HG03060 (cell line): ENCODE measurements around the gene RASD2.

ENCODE experiments used
- ATAC-seq: cut with Tn5 transposase; IDR thresholded peaks from one replicate; pipeline ENCODE4 v1.9.1; 2021; ENCODE audit warnings: low read depth, moderate number of reproducible peaks; ENCODE audit not compliant: unreplicated experiment

RASD2 gene

DNA sequence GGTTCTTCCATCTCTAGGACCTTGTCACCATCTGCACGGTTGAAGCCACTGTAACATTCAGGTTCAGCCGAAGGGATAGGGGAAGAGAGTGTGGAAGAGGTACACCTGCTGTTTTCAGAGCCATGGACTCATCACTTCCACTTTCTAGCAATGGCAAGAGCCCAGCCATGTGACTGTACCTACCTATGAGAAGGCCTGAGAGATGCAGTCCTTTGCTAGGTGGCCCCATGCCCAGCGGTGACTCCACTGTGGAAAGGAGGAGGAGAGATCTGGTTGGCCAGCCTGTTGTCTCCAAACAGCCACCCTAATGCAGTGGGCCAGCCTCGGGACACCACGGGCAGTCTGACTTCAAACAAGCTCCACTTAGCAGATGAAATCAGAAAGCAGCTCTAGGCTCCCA is 16.0 kb downstream of the RASD2 start:
- ATAC-seq = no peak

DNA sequence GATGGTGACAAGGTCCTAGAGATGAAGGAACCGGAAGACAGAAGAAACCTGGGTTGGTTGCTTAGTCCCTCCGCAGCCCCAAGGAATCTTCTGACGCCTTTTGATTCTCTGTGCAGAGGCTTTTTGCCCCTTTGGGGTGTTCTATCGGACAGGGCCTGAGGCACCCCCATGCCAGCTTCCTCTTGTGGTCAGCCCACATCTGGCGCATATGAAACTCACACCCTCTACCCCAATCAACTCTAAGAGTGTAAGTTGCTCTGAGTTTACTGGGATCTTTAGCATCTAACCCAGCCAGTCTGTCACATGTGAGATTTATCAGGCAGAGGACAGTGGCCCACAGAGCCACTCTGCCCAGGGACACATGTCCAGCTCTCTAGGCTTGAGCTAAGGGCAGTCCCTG is 17.4 kb downstream of the RASD2 start:
- ATAC-seq = no peak

DNA sequence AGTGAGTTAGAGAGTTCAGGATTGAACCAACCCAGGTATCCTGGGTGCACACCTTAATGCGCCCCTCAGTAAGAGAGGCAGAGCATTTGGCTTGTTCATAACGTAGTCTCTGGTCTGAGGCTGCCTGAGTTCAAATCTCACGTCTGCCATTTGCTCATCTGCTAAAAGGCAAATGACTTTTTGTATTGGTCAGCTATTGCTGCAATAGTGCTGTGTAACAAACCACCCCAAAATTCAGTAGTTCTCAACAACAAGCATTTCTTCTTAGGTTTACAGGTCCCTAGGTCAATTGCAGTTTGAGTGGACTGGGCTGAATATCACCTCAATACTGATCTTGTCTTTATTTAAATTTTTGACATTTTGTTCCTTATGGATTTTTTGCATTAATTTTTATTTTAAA is 18.1 kb downstream of the RASD2 start:
- no peak for ATAC-seq

DNA sequence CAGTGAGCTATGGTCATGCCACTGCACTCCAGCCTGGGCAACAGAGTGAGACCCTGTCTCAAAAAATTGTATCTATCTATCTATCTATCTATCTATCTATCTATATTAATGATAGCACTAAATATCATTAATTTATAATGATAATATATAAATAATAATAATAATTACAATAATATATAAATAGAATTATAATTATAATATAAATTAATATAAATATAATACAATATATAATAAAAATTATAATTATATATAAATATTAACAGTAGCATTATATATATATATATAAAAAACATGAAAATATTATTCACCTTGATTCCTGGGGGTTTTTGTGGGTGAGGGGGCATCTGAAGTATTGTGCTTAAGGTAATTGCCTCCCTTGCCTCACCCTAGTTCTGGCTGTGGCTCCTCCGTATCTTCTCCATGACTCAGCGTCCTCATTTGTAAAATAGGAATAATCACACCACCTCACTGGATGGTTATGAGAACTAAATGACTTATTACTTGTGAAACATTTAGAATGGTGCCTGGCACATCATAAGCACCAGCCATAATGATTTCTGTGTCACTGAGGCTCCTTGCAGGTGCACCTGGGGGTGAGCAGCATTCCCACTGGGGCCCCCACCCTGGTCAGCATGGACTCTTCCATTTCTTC is 18.8 kb downstream of the RASD2 start:
- no peak for ATAC-seq

DNA sequence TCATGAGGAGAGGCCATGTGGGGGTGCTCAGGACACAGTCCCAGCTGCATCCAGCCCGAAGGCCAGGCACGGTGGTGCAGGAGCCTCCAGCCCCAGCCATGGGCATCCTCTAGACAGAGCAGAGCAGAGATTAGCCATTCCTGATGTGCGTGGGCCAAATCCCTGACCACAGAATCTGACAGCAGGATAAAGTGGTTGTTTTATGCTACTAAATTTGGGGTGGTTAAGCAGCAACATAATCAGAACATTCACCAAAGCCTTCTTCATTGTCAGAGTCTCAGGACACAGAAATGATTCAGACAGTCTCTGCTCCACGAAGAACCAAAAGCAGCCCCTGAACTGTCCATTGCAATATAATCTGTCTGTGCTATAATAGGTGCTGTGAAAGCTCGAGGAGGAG is 19.7 kb downstream of the RASD2 start:
- no peak for ATAC-seq

DNA sequence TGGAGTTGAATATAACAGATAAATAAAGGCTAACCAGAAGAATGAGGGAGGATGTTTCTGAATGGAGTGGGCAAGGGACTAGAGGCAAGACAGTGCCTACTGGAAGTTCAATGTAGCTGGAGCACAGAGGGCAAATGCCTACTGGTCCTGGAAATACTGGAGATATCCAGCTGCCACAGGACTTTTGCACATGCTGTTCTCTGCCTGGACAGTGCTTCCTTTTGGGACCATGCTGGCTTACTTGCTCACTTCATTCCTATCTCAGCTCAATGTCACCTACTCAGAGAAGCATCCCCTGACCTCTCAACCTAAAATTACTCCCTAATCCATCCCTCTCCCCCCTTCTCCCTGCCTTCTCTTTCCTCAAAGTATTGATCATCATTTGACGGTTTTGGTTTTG is 20.2 kb downstream of the RASD2 start:
- ATAC-seq = no peak

DNA sequence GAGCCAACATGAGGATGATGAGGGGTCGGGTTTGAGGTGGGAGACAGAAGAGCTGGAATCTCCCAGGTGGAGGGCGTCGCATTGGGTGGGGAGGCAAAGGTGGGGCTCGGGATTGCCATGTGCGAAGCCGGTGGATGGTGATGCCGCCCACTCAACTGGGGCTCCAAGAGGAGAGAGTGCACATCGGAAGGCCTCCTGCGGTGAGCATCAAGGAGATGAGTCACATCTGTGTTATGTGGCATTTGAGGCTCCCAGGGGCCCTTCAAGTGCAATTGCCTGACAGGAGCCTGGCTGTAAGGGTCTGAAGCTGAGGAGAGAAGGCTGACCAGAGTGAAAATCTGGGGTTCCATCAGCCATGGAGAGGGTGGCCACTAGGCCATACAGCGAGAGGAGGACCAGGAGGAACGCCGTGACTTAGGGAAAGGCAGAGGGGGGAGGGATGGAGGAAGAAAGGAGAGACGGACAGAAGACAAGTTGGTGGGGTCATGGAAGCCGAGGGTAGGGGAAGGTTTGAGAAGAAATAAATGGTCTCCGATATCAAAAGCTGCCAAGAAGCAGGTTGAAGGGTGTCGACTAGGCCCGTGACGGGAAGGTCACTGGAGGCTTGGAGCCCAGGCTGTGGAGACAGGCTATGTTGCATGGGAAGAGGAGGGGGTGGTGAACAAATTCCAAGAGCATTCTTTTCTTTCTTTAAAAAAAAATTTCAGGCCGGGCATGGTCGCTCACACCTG is 21.3 kb downstream of the RASD2 start:
- ATAC-seq = no peak

DNA sequence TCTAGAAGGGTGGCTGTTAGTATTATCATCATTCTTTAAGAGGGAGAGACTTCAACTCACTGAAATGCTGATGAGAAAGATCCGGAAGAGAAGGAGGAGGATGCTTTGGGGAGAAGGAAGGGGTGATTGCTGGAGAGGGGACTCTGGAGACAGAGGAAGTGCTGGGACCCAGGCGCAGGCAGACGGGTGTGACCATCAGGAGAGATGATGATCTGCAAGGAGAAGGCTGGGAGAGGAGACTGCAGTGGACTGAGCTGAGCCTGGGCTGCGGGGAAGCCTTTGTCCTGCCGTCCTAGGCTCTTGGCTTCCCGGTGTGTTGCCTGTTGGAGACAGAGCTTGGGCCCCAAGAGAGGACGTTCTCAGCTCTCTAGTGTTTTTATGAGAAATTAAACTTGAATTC is 22.6 kb downstream of the RASD2 start:
- ATAC-seq = no peak

DNA sequence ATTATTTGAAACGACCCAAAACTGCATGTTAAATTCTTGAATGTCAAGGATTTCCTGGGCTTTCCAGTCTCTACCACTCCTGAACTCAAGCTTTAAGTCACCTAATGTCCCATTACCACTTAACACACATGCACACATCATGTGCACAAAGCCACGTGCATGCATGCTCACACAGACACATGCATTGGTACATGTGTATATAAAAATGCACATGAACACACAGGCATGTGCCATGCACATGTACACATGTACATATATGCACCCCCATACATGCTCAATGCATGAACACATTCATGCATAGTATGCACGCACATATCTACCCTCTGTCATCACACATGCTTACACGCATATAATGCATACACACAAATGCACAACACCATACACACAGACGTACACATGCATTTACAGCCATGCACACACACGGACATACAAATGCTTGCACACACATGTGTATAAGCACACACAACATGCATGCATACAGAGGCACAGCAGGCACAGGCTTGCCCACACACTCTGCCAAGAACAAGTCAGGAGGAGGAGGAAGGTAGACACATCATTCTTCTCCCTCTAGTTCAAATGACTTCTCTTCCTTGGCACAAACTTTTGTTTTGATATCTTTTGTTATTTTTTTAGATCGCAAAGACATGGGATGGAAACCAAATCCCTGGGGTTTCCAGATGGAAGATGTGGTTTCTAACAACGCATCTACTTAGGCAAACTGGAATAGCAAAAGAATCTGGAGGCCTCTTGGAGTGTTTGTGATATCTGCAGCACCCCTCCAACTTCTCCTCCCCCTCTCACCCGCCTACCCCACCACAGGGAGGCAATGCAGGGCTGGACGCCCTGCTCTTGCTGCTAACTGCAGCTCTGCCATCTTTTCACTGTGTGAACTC is 24.6 kb downstream of the RASD2 start:
- ATAC-seq = no peak

DNA sequence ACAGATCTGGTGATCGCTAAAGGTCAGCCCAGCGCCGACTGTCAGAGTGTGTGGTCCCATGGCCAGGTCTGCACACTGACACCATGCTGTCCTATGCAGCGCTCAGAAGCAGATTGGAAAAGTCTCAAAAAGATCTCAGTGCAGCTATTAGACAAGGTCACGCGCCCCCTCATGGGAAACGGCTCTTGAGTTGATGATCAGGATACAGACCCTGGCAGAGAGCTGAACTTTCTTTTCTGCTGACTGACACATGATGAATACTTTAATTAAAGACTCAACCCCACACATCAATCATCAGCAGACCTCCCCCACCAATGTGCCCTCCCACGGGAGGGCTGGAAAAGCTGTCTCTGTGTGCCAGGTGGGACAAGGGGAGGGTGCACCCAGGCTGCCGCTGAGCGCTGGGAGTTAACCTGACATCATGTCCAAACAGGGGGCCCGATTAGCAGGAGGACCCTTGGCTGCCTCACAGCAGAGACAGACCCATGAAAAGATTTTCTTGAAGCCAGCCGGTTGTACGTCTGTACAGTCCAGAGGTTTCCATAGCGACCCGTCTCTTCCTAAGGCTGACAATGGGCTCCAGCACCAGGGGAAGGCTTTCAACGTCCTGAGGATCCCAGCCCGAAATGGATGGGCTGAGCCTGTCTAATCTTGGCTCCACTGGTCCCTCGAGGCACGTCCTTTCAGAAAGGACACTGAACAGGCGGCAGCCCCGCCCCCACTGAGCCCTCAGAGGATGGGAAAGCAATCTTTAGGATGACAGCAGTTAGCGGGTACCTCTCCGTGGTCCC is 26.9 kb downstream of the RASD2 start:
- no peak for ATAC-seq

DNA sequence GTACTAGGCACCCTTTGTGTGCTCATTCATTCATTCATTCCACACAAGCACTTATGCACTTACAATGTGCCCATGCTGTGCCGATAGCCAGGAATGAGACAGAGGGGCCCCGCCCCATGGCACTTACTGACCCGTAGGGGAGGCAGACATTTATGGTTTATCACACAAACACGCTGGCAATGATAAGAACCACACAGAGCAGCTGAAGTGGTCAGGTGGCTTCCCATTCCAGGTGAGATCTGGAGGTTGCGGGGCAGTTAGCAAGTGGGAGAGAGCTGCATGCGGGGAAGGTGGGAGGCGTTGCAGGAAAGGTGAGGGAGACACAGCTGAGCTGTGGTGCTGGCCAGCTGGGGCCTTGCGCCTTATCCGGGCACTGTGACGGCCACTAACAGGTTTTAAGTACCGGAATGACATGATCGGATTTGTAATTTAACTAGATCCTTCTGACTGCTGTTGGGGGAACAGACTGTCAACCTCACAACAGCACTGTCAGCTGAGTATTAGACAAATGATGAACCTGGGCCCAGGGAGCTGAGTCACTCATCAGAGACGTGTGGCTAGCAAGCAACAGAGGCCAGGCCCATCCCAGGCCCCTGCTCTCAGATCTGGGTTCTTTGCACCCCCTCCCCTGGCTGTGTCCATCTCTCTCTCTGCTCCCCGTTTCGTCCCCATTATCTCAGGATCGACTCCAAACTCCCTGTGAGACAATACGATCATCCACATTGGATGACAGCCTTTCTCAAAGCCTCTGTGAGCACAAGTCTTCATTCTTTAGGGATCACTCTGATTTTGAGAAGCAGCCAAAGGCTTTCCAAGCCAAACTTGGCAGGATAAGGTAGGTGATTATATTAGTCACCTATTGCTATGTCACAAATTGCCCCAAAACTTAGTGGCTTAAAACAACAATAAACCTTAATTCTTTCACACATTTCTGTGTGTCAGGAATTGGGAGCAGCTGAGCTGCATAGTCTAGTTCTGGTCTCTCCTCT is 28.4 kb downstream of the RASD2 start:
- ATAC-seq = no peak

DNA sequence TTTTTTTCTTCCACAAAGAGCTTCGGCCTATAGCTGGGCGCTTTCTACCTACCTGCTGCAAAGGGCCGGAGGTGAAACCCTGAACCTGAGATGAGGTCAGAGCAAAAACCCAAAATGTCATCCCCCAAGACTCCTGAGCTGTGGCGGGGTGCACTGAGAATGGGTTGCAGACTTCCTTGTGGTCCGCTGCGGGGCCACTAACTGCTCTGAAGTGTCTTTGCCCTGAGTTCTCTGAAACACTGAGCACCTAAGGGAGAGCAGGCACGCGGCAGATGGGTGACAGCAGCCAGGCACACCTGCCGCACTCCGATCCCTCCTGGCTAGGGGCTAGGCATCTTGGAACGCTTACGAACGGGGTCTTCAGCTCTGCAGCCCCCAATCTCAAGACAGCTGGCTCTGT is 29.3 kb downstream of the RASD2 start:
- ATAC-seq = no peak

DNA sequence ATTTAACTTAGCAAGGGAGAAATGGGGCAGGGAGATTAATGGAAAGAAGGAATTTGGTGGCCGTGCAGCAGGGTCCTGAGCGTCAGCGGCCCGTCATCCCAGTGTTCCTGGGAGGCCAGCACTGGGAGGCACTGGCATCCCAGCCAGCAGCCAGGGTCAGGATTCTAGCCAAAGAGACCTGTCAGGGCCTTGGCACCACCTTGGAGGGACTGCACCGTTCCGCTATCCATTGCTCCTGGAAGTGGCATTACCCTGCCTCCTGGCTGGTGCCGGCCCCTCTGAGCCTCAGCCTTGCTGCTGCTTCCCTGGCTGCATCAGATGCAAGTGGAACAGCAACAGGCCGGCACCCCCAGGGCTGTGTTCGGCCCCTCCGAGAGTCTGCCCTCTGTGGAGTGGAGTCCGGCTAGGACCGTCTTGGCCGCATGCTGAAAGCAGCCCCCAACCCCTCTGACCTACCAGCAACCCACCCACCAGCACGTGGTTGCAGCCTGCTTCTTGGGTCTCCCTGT is 30.1 kb downstream of the RASD2 start:
- ATAC-seq = no peak

DNA sequence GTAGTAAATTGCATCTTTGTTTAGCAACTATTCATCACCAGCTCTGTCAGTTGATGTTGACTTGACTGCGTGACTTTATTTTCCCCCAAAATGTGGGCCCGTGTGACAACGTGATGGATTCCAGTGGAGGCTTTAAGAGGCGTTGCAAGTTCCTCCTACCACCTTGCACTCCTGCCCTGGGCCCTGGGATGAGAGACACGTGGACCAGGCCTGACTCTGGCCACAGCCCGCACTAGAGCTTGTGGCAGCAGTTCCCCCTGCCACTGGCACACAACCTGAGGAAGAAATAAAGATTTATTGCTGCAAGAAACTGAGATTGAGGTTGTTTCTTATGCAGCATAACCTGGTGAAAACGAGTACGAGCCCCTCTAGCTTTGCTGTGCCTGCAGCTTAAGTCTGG is 31.9 kb downstream of the RASD2 start:
- no peak for ATAC-seq

DNA sequence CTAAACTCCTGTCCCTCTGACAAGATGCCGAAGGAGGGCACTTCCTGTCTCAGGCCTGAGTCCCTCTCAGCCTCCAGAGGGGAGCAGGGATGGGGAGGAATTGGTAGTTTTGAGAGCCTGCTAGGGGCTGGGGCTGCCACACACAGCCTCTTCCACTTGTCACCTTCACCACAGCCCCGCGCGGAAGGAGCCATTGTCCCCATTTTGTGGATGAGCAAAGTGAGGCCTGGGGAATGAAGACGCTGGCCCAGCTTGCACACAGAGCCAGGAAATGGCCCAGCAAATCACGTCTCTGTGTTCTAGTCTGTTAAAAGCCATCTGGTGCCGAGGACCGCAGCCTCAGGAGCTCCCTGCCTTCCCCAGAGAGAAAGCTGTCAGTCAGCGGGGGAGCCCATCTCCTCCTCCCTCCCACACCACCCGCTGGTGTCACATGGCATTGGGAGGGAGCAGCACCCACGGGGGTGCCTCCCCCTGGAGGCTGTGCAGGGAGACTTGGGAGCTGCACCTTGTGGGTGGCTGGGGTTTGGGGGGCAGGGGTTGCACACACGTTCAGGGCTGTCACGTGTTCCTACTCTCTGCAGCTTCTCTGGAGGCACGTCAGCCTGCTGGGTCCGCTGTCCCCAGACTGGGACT is 34.6 kb downstream of the RASD2 start:
- no peak for ATAC-seq

DNA sequence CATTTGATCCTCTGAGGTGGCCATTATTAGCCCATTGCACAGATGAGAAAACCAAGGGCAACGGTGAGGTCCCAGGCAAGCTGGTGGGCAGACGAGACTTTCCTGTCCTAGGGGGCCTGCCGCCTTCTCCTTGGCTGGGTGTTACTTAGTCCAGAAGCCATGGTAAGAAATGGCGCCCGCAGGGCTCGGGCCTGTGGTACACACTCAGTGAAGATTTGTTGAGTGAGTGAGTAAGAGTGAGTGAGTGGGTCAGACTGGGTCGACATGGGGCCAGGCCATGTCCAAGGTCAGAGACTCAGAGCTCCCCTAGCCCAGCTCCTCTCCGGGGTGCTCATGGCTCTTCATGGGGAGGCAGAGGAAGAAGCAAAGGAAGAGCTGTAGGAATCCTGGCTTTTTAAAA is 36.0 kb downstream of the RASD2 start:
- no peak for ATAC-seq

DNA sequence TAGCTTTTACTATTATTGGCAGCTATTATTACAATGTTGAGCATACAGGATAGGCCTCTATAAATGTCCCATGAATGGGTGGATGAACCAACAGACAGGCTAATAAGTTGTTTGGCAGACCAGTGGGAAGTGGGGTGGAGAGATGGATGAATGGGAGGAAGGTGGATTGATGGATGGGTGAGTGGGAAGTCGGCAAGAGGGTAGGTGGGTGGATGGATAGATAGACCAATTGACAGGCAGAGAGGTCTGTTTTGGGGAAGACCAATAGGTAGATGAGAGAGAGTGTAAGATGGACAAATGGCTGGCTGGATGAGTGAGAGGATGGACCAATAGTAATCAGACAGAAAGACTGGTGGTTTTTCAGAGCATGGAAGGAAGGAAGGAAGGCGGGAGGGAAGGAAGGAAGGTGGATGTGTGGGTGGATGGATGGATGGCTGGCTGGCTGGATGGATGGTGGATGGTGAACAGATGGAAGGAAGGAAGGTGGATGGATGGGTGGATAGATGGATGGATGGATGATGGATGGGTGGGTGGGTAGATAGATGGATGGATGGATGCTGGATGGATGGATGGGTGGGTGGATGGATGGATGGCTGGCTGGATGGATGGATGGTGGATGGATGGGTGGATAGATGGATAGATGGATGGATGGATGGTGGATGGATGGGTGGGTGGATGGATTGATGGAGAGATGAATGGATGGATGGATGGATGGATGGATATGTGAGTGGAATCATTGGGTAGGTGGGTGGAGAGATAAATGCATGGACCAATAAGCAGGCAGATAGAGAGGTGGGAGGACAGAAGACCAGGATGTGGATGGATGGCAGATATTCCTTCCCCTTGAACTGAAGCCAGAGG is 37.4 kb downstream of the RASD2 start:
- no peak for ATAC-seq
